NCI-H146 treated with DMSO at 0.1 percent for 48 hours (cell line): ENCODE data around the gene C22orf23.
A peak's percentile ranks its signal among the peaks of the same experiment; 100 is the strongest.
"Not testable (repeated sequence)": the region's sequence is repeated elsewhere in the genome, so short reads cannot be mapped to it uniquely, and the experiment has no call there.

Source experiments
- DNase-seq: peaks from one replicate; lab custom pipeline; 2025; ENCODE audit not compliant: unreplicated experiment; lab: John Stamatoyannopoulos, UW

Gene C22orf23

GRCh38 chr22:37957232-37957631 lies 3.8 kb upstream of the C22orf23 start:
- DNase-seq, result no peak

- DNase-seq, result not testable (repeated sequence)
Observed at GRCh38 chr22:37955825-37956397, 2.5 kb upstream of the C22orf23 start.

- DNase-seq, result no peak
Observed at GRCh38 chr22:37954686-37955085, 1.3 kb upstream of the C22orf23 start.

- DNase-seq, result no peak
Observed at GRCh38 chr22:37953062-37953436, 352 bp downstream of the C22orf23 start.

- DNase-seq, result not testable (repeated sequence)
Observed at GRCh38 chr22:37952629-37953028, 772 bp downstream of the C22orf23 start.

GRCh38 chr22:37951305-37951704 lies 2.1 kb downstream of the C22orf23 start:
- DNase-seq, result no peak

- not testable (repeated sequence) for DNase-seq
Observed at GRCh38 chr22:37947142-37947795, 6.1 kb downstream of the C22orf23 start.

- not testable (repeated sequence) for DNase-seq
Observed at GRCh38 chr22:37944423-37944822, 9.0 kb downstream of the C22orf23 start.

- no peak for DNase-seq
Observed at GRCh38 chr22:37943825-37944198, 9.6 kb downstream of the C22orf23 start.

- DNase-seq, result peak; percentile 6
Observed at GRCh38 chr22:37943136-37943824, 10.1 kb downstream of the C22orf23 start.

GRCh38 chr22:37942133-37942532 lies 11.3 kb downstream of the C22orf23 start:
- DNase-seq, result no peak

- no peak for DNase-seq
Observed at GRCh38 chr22:37940698-37941376, 12.6 kb downstream of the C22orf23 start.

- DNase-seq, result peak; percentile 5
Observed at GRCh38 chr22:37933711-37934376, 19.6 kb downstream of the C22orf23 start.

- no peak for DNase-seq
Observed at GRCh38 chr22:37932821-37933578, 20.4 kb downstream of the C22orf23 start.

- no peak for DNase-seq
Observed at GRCh38 chr22:37932401-37932800, 21.0 kb downstream of the C22orf23 start.

- DNase-seq, result no peak
Observed at GRCh38 chr22:37931893-37932389, 21.5 kb downstream of the C22orf23 start.

GRCh38 chr22:37930952-37931440 lies 22.4 kb downstream of the C22orf23 start:
- DNase-seq, result no peak

GRCh38 chr22:37930270-37930951 lies 23.0 kb downstream of the C22orf23 start:
- no peak for DNase-seq

- DNase-seq, result no peak
Observed at GRCh38 chr22:37929390-37929789, 24.0 kb downstream of the C22orf23 start.

GRCh38 chr22:37927637-37927936 lies 25.8 kb downstream of the C22orf23 start:
- no peak for DNase-seq
